ENCODE results near the gene CTSE.

CTSE gene

GRCh38 chr1:205967554-205968335 is 56.0 kb downstream of the CTSE start:
- DNase-seq, result no peak

GRCh38 chr1:205965036-205965884 is 58.4 kb downstream of the CTSE start:
- DNase-seq, result no peak

GRCh38 chr1:205963352-205964155 is 60.1 kb downstream of the CTSE start:
- no peak for DNase-seq

GRCh38 chr1:205962821-205963221 is 60.9 kb downstream of the CTSE start:
- DNase-seq, result no peak

- DNase-seq, result no peak
Measured at GRCh38 chr1:205961991-205962820, 61.5 kb downstream of the CTSE start.

GRCh38 chr1:205961405-205961804 is 62.3 kb downstream of the CTSE start:
- no peak for DNase-seq

DNA sequence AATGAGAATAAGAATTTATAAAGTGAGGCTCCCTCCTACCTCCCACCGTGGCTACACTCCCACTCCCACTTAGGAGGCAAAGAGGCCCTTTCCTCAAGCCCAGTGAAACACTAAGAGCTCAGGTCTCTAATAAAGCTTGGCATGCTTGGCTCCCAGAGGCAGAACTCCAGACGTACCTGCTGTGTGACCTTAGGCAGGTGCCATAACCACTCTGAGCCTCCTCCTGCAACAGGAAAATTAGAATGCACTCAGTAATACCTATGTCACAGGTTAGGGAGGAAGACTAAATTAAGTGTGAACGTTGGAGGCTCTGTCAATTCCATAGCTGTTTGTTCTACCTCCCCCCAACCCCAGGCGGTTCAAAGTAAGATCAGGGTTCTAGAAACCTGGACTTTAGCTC is 63.9 kb downstream of the CTSE start:
- no peak for DNase-seq
